HG03039 (cell line): ENCODE data around the gene UBE3B.

ENCODE experiments used
- ATAC-seq: cut with Tn5 transposase; IDR thresholded peaks from one replicate; pipeline ENCODE4 v1.9.1; 2021; ENCODE audit warnings: mild to moderate bottlenecking, moderate library complexity; ENCODE audit not compliant: unreplicated experiment

Gene UBE3B

GRCh38 chr12:109566424-109566823, 89.0 kb downstream of the UBE3B start:
- no peak for ATAC-seq

DNA sequence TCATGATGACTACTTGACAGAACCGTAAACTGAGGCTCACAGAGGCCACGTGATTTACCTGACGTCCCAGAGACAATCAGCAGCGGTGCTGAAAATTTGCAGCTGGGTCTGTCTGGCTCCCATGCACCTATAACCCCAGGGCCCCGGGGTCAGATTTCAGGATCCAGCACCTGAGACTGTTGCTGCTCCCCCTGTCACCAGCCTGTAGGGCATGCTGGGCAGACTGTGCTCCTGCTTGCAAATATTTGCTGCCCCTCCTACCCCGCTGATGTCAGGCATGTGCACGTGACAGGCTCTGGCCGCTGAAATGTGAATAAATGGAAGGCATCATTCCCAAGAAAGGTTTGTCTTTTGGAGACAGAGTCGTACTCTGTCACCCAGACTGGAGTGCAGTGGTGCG, 89.9 kb downstream of the UBE3B start:
- no peak for ATAC-seq

- ATAC-seq = no peak
Observed at GRCh38 chr12:109567967-109568366, 90.5 kb downstream of the UBE3B start.

GRCh38 chr12:109568486-109568885, 91.1 kb downstream of the UBE3B start:
- no peak for ATAC-seq

DNA sequence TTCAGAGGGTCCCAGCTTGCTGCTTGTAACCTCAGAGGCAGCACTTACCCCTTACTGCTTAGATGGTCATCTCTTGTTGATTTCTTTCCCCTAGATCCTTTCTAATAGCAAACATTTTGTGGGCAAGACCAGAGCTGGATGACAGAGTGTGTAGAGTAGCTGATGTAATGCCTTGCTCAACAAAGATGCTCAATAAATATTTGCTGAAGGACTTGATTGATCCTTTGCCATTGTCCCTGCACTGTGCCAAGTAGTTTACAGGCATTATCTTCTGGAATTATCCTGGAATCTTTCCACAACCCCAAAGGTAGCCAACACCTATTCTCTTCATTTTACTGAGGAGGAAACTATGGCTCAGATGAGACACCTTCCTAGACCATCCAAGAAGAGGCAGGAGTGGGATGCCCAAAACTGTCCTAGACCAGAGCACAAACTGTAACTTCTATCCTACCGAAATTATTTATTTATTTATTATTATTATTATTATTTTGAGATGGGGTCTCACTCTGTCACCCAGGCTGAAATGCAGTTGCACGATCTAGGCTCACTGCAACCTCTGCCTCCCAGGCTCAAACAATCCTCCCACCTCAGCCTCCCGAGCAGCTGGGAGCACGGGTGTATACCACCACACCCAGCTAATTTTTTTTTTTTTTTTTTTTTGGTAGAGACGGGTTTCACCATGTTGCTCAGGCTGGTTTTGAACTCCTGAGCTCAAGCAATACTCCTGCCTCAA, 94.5 kb downstream of the UBE3B start:
- ATAC-seq = no peak

DNA sequence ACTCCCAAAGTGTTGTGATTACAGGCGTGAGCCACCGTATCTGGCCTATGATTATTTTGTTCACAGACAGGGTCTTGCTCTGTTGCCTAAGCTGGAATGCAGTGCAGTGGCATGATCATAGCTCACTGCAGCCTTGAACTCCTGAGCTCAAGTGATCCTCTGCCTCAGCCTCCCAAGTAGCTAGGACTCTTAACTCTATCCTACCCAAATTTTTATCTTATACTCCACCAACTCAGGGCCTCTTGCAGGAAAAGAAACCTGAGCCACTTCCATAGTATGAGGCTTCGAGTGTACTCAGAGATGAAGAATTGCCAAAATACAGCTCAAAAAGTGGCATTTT, 95.0 kb downstream of the UBE3B start:
- no peak for ATAC-seq

GRCh38 chr12:109573029-109573913, 95.8 kb downstream of the UBE3B start, which contains the start of the genes MMAB and MVK:
MMAB (minus strand) TSS chr12:109573504; CDS start chr12:109573480, 24 bp downstream.
MVK (plus strand) TSS chr12:109573794; CDS start chr12:109574823, 1,029 bp downstream.
- ATAC-seq = peak; percentile 88

DNA sequence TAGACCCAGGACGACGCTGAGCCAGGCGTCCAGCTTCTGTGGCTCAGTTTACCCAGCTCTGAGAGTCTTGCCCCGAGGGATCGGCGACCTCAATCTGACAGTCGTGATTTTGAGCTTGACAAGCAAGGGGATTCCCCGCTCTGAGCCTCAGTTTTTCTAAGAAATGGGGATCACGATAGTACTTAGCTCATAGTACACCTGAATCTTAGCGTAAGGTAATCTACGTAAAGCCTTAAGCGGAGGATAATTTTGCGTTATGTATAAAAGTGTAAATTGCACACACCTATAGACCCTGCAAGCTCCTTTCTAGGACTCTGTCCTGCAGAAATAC, 96.4 kb downstream of the UBE3B start:
- ATAC-seq = no peak

- ATAC-seq = no peak
Observed at GRCh38 chr12:109575683-109576082, 98.2 kb downstream of the UBE3B start.

- ATAC-seq = no peak
Observed at GRCh38 chr12:109577311-109577710, 99.9 kb downstream of the UBE3B start.

GRCh38 chr12:109578330-109578927, 101.0 kb downstream of the UBE3B start:
- no peak for ATAC-seq

DNA sequence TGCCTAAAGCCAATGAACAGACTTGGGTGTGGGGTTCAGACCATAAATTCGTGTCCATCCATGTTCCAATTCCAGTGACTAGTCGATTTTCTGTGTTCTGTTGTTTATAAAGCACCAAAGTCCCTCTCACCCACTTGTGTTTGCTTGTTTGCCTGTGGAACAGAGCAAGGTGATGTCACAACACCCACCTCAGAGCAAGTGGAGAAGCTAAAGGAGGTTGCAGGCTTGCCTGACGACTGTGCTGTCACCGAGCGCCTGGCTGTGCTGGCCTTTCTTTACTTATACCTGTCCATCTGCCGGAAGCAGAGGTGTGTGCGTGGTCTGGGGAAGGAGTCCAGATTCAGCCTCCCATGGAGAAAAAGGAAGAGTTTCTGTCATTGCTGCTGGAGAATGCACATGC, 102.2 kb downstream of the UBE3B start:
- no peak for ATAC-seq

DNA sequence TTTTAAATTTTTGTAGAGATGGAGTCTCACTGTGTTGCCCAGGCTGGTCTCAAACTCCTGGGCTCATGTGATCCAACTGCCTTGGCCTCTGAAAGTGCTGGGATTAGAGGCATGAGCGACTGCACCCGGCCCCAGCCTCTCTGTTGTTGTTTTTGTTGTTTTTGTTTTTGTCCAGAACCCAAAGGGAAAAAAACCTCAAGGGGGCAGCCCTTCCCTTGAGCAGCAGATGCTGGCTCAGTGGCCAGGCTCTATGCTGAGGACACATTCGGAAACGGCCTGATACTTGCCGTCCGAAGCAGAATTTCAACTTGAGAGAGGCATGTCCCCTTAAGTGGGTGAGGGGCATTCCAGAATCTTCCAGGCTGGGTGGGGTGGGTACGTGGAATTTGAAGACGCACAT, 102.8 kb downstream of the UBE3B start:
- no peak for ATAC-seq

DNA sequence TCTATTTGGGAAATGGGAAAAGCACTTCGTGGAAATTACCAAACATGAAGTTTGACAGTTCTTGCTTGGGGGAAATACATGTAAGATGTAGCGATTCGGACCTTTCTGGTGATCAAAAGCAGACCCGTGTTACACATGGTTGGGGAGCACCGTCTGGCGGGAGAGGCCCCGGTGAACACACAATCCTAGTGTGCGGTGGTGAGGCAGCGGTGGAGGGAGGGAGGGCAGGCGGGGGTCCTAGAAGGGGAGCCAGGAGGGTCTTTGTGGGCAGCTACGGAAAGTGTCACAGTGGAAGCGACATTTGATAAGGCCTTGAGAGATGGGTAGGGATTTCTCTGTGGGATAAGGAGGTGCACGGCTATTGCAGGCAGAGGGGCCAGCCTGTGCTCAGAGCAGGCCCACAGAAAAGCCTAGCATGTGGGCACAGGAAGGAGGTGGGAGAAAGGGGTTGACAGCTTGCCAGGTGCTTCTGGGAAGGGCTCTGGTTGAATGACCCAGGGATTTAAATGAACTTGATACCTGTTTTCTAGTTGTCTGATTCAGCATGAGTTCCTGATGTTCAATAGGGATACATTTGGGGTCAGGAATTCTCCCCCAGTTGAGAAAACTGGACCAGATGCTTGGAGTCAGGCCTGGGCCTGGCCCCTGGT, 103.4 kb downstream of the UBE3B start:
- no peak for ATAC-seq

DNA sequence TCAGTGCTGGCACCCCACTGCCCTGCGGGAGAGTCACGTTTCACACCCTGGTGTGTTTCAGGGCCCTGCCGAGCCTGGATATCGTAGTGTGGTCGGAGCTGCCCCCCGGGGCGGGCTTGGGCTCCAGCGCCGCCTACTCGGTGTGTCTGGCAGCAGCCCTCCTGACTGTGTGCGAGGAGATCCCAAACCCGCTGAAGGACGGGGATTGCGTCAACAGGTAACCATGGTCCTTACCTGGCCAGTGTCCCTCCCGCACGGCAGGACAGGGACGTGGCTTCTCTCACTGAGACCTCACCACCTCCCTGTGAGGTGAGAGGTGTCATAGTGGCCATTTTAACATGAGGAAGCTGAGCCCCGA, 103.9 kb downstream of the UBE3B start:
- no peak for ATAC-seq

- no peak for ATAC-seq
Observed at GRCh38 chr12:109581856-109582255, 104.4 kb downstream of the UBE3B start.

GRCh38 chr12:109582636-109583035, 105.2 kb downstream of the UBE3B start:
- ATAC-seq = no peak

- no peak for ATAC-seq
Observed at GRCh38 chr12:109583733-109584132, 106.3 kb downstream of the UBE3B start.
